Small intestine (tissue), 7 donors: Measurements from ENCODE around the gene PPARA. TPM values are rescaled to one million over a fixed set of nuclear protein-coding genes. Genes with fewer than 3 reads are reported as not detected.

Experiments
- DNase-seq, 2 donors: peaks; one replicate each; pipeline versions ENCODE4 v3.0.0 to v3.0.0-alpha.2; 2013
- FAIRE-seq: peaks from 2 replicates; lab custom pipeline; 2012; peaks lifted over from hg19 to GRCh38; lab: Jason Lieb, UNC
- H3K27ac ChIP-seq, 3 donors: one replicate each; pipeline ENCODE4 v1.5.1; 2013; ENCODE audit warnings: low read length in 2 of 3, mild to moderate bottlenecking in 2 of 3, control low read depth in 1 of 3, inconsistent platforms in 1 of 3, low read depth in 1 of 3, moderate library complexity in 1 of 3
- H3K27me3 ChIP-seq, 3 donors: one replicate each; pipeline ENCODE4 v1.6.1; 2013; ENCODE audit warnings: low read length in 3 of 3, inconsistent platforms in 1 of 3; ENCODE audit not compliant: control insufficient read depth in 3 of 3, insufficient read depth in 3 of 3
- H3K36me3 ChIP-seq, 3 donors: one replicate each; pipeline ENCODE4 v1.6.1; 2013; ENCODE audit warnings: low read length in 3 of 3, inconsistent platforms in 1 of 3, low read depth in 1 of 3, mild to moderate bottlenecking in 1 of 3, moderate library complexity in 1 of 3; ENCODE audit not compliant: control insufficient read depth in 3 of 3, insufficient read depth in 2 of 3
- H3K4me1 ChIP-seq, 3 donors: one replicate each; pipeline ENCODE4 v1.6.1; 2013; ENCODE audit warnings: low read length in 2 of 3, inconsistent platforms in 1 of 3, low read depth in 1 of 3, mild to moderate bottlenecking in 1 of 3, moderate library complexity in 1 of 3; ENCODE audit not compliant: control insufficient read depth in 3 of 3, insufficient read depth in 2 of 3
- H3K4me3 ChIP-seq, 3 donors: one replicate each; pipeline ENCODE4 v1.5.1; 2013; ENCODE audit warnings: low read length in 3 of 3, control low read depth in 1 of 3, inconsistent platforms in 1 of 3, low read depth in 1 of 3, mild to moderate bottlenecking in 1 of 3, moderate library complexity in 1 of 3
- H3K9me3 ChIP-seq, 2 donors: one replicate each; pipeline ENCODE4 v1.6.1; 2013; ENCODE audit warnings: low read depth in 1 of 2, low read length in 1 of 2; ENCODE audit not compliant: control insufficient read depth in 2 of 2, insufficient read depth in 1 of 2
- WGBS, 3 donors: extraction: QIAGEN DNeasy Blood & Tissue Kit; methylation state at CpG; one replicate each; pipeline ENCODE4 v1.1.7; 2013; 5-methylcytosine and 5-hydroxymethylcytosine counted together
- polyA plus RNA-seq, 4 donors: library from polyadenylated mRNA; stranded (reverse) in 3 of 4; unstranded in 1 of 4; fragments of 200-250 nt in 3 of 4; fragments of 120-200 nt in 1 of 4; gene quantifications; one replicate each; pipeline versions ENCODE4 v1.2.1 to v1.2.3, GENCODE V29; 2013
- donor health status: healthy with polysubstance abuse.
- donor health status: control.
- donor health status: control.
- donor health status: Bipolar disorder and iron deficiency.
- donor health status: healthy.

Gene PPARA
- polyA plus RNA-seq, 4 donors, result 19.9 to 53.6 (median 23.0) TPM

GRCh38 chr22:46116491-46116958, 33.8 kb upstream of the PPARA start:
- peak; percentile 85 to 92 for DNase-seq
- H3K4me3 ChIP-seq, result no peak overlapping the region
- H3K27ac ChIP-seq, result peak overlapping the region in 1 of 3 donors; percentile 72
- no peaks in the 10 kb centered on the region for H3K9me3 ChIP-seq
- H3K27me3 ChIP-seq, result no peaks in the 10 kb centered on the region
- peaks cover 4 to 31% (median 6%) of the 10 kb centered on the region in 3 donors for H3K36me3 ChIP-seq
- WGBS, 3 donors, result 6 to 11% (median 7%) methylated on average over 23 to 28 of the region's 28 CpGs
- FAIRE-seq, result no peak
- H3K4me1 ChIP-seq, result peaks cover 0 to 2% (median 0%) of the 10 kb centered on the region in 3 donors

GRCh38 chr22:46117206-46118199, 32.8 kb upstream of the PPARA start:
- no peak overlapping the region for H3K4me3 ChIP-seq
- 80 to 89% (median 81%) methylated on average over 9 to 10 of the region's 10 CpGs for WGBS, 3 donors
- peak overlapping the region in 1 of 3 donors; percentile 17 for H3K27ac ChIP-seq
- DNase-seq (no peak), FAIRE-seq (no peak)
- no peaks in the 10 kb centered on the region for H3K9me3 ChIP-seq
- H3K36me3 ChIP-seq, result peaks cover 0 to 21% (median 3%) of the 10 kb centered on the region in 3 donors
- peaks cover 0 to 3% (median 0%) of the 10 kb centered on the region in 3 donors for H3K4me1 ChIP-seq
- no peaks in the 10 kb centered on the region for H3K27me3 ChIP-seq

- Histone ChIP-seq H3K36me3 (peaks cover 0 to 4% (median 0%) of the 10 kb centered on the region in 3 donors), H3K27ac (no peak overlapping the region)
- no peak for FAIRE-seq
Measured at GRCh38 chr22:46119093-46119728, 31.1 kb upstream of the PPARA start.

GRCh38 chr22:46119729-46120419, 30.5 kb upstream of the PPARA start:
- Histone ChIP-seq H3K4me1 (peaks cover 0 to 6% (median 0%) of the 10 kb centered on the region in 3 donors), H3K4me3 (no peak overlapping the region), H3K27ac (no peak overlapping the region), H3K9me3 (no peaks in the 10 kb centered on the region), H3K36me3 (no peaks in the 10 kb centered on the region), H3K27me3 (no peaks in the 10 kb centered on the region)
- 54 to 58% (median 56%) methylated on average over 23 of the region's 23 CpGs for WGBS, 3 donors
- FAIRE-seq, result no peak
- DNase-seq, result no peak

More at GRCh38 chr22:46119093-46119728, 31.1 kb upstream of the PPARA start:
- Histone ChIP-seq H3K4me3 (no peak overlapping the region), H3K4me1 (peaks cover 0 to 6% (median 0%) of the 10 kb centered on the region in 3 donors), H3K27me3 (no peaks in the 10 kb centered on the region), H3K9me3 (no peaks in the 10 kb centered on the region)
- DNase-seq, result no peak
- 57 to 64% (median 63%) methylated on average over 12 of the region's 12 CpGs for whole genome bisulfite sequencing, 3 donors

- Histone ChIP-seq H3K4me1 (peaks cover 0 to 6% (median 1%) of the 10 kb centered on the region in 3 donors), H3K27me3 (no peaks in the 10 kb centered on the region), H3K9me3 (no peaks in the 10 kb centered on the region), H3K4me3 (no peak overlapping the region), H3K36me3 (no peaks in the 10 kb centered on the region), H3K27ac (no peak overlapping the region)
- no peak for DNase-seq
- no peak for FAIRE-seq
- WGBS, 3 donors, result 70 to 80% (median 72%) methylated on average over 7 of the region's 7 CpGs
Measured at GRCh38 chr22:46120420-46120737, 29.9 kb upstream of the PPARA start.

- DNase-seq, result no peak
- H3K27me3 ChIP-seq, result no peaks in the 10 kb centered on the region
- no peaks in the 10 kb centered on the region for H3K9me3 ChIP-seq
- no peak overlapping the region for H3K4me3 ChIP-seq
- WGBS, 3 donors, result 81 to 90% (median 84%) methylated on average over 6 of the region's 6 CpGs
- H3K36me3 ChIP-seq, result no peaks in the 10 kb centered on the region
- no peak for FAIRE-seq
- peaks cover 0 to 13% (median 5%) of the 10 kb centered on the region in 3 donors for H3K4me1 ChIP-seq
- H3K27ac ChIP-seq, result no peak overlapping the region
Measured at GRCh38 chr22:46121079-46121478, 29.2 kb upstream of the PPARA start.

GRCh38 chr22:46121523-46122287, 28.6 kb upstream of the PPARA start:
- Histone ChIP-seq H3K4me3 (no peak overlapping the region), H3K36me3 (no peaks in the 10 kb centered on the region), H3K9me3 (peaks cover 0 to 2% of the 10 kb centered on the region in 2 donors), H3K27me3 (no peaks in the 10 kb centered on the region), H3K27ac (no peak overlapping the region), H3K4me1 (peaks cover 0 to 14% (median 5%) of the 10 kb centered on the region in 3 donors)
- DNase-seq, result no peak
- FAIRE-seq, result no peak
- 78 to 89% (median 82%) methylated on average over 11 of the region's 11 CpGs for WGBS, 3 donors
